ENCODE measurements around the gene DNAH5.

- TF ChIP-seq CTCF (IDR thresholded peaks at IDR 0.05) (no peak), EP300 (IDR thresholded peaks at IDR 0.05) (no peak)
Measured at GRCh38 chr5:13955896-13956295, 11.4 kb upstream of the DNAH5 start.

Measured in esophagus muscularis mucosa (tissue), 3 donors.